ENCODE data around the gene EFCAB6.

EFCAB6 gene

GRCh38 chr22:43537019-43537585 is 275.0 kb downstream of the EFCAB6 start:
- FAIRE-seq (no peak), DNase-seq (ENCODE audit: insufficient read length, low spot score) (no peak)
- TF ChIP-seq POLR2AphosphoS5 (IDR thresholded peaks at IDR 0.05; ENCODE audit: low read depth, low read length) = no peak
- no peak for TF ChIP-seq TAF1 (IDR thresholded peaks at IDR 0.05; ENCODE audit: low read depth, low read length)
- TF ChIP-seq SPI1 (IDR thresholded peaks at IDR 0.05; ENCODE audit: low read depth, low read length) = no peak
- TF ChIP-seq PAX5 (IDR thresholded peaks at IDR 0.05; ENCODE audit: insufficient read depth, low read length, severe bottlenecking) = no peak
- TF ChIP-seq POLR2A (IDR thresholded peaks at IDR 0.05; ENCODE audit: low read depth, low read length) = no peak
- TF ChIP-seq POU2F2 (IDR thresholded peaks at IDR 0.05; ENCODE audit: low read depth, low read length) = no peak

DNA sequence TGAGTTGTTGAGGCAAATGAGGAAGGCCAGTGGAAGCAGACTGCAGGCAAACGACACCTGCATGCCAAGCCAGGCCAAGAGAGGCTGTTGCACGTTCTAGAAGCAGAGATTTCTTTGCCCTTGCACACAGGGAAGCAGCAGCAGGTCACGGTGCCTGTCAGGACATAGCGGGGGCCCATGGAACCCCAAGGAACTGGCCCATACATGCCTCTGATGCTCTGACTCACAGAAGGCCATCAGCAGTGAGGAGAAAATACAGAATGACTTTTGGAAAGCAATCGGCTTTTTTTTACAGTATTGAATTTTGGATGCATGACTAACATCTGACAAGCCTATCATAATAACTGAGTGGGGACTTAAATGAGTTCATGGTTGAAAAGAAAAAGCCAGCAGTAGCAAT is 276.4 kb downstream of the EFCAB6 start:
- FAIRE-seq (no peak), DNase-seq (ENCODE audit: insufficient read length, low spot score) (no peak)
- TF ChIP-seq TAF1 (IDR thresholded peaks at IDR 0.05; ENCODE audit: low read depth, low read length) (no peak), POLR2AphosphoS5 (IDR thresholded peaks at IDR 0.05; ENCODE audit: low read depth, low read length) (no peak), POU2F2 (IDR thresholded peaks at IDR 0.05; ENCODE audit: low read depth, low read length) (no peak), SPI1 (IDR thresholded peaks at IDR 0.05; ENCODE audit: low read depth, low read length) (no peak), POLR2A (IDR thresholded peaks at IDR 0.05; ENCODE audit: low read depth, low read length) (no peak), PAX5 (IDR thresholded peaks at IDR 0.05; ENCODE audit: insufficient read depth, low read length, severe bottlenecking) (no peak)

GRCh38 chr22:43535336-43535735 is 276.8 kb downstream of the EFCAB6 start:
- DNase-seq (ENCODE audit: insufficient read length, low spot score) = no peak
- no peak for TF ChIP-seq POU2F2 (IDR thresholded peaks at IDR 0.05; ENCODE audit: low read depth, low read length)
- TF ChIP-seq SPI1 (IDR thresholded peaks at IDR 0.05; ENCODE audit: low read depth, low read length) = no peak
- no peak for TF ChIP-seq TAF1 (IDR thresholded peaks at IDR 0.05; ENCODE audit: low read depth, low read length)
- no peak for TF ChIP-seq POLR2AphosphoS5 (IDR thresholded peaks at IDR 0.05; ENCODE audit: low read depth, low read length)
- TF ChIP-seq PAX5 (IDR thresholded peaks at IDR 0.05; ENCODE audit: insufficient read depth, low read length, severe bottlenecking) = no peak
- TF ChIP-seq POLR2A (IDR thresholded peaks at IDR 0.05; ENCODE audit: low read depth, low read length) = no peak
- FAIRE-seq = no peak

- DNase-seq (ENCODE audit: insufficient read length, low spot score) = no peak
- TF ChIP-seq SPI1 (IDR thresholded peaks at IDR 0.05; ENCODE audit: low read depth, low read length) (no peak), PAX5 (IDR thresholded peaks at IDR 0.05; ENCODE audit: insufficient read depth, low read length, severe bottlenecking) (no peak), POU2F2 (IDR thresholded peaks at IDR 0.05; ENCODE audit: low read depth, low read length) (no peak), TAF1 (IDR thresholded peaks at IDR 0.05; ENCODE audit: low read depth, low read length) (no peak), POLR2A (IDR thresholded peaks at IDR 0.05; ENCODE audit: low read depth, low read length) (no peak)
- no peak for FAIRE-seq
These were observed 277.2 kb downstream of the EFCAB6 start for GRCh38 chr22:43534916-43535315.

DNA sequence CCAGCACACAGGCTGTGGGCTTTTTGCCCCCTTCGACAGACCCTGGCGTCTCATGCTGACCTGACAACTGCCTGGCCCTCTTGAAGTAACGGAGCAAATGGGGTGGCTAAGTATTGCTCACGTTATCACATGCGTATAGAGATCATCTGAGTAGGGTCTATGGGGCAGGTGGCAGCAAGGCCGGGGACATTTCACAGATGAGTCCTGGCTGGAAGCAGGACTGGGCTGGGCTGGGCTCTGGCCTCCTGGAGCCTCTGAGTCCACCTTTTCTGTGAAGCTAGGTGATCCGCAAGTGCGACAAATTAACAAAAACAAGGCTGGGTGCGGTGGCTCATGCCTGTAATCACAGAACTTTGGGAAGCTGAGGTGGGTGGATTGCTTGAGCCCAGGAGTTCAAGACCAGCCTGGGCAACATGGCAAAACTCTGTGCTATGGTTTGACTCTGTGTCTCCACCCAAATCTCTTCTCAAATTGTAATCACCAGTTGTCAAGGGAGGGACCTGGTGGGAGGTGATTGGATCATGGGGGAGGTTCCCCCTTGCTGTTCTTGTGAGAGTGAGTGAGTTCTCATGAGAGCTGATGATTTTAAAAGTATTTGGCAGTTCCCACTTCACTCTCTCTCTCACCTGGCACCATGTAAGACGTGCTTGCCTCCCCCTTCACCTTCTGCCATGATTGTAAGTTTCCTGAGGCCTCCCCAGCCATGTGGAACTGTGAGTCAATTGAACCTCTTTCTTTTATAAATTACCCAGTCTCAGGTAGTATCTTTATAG is 278.3 kb downstream of the EFCAB6 start:
- TF ChIP-seq PAX5 (IDR thresholded peaks at IDR 0.05; ENCODE audit: insufficient read depth, low read length, severe bottlenecking) (no peak), TAF1 (IDR thresholded peaks at IDR 0.05; ENCODE audit: low read depth, low read length) (no peak), POLR2A (IDR thresholded peaks at IDR 0.05; ENCODE audit: low read depth, low read length) (no peak), SPI1 (IDR thresholded peaks at IDR 0.05; ENCODE audit: low read depth, low read length) (no peak), POU2F2 (IDR thresholded peaks at IDR 0.05; ENCODE audit: low read depth, low read length) (no peak), POLR2AphosphoS5 (IDR thresholded peaks at IDR 0.05; ENCODE audit: low read depth, low read length) (no peak)
- FAIRE-seq (no peak), DNase-seq (ENCODE audit: insufficient read length, low spot score) (no peak)

- DNase-seq (ENCODE audit: insufficient read length, low spot score) (no peak), FAIRE-seq (no peak)
- TF ChIP-seq TAF1 (IDR thresholded peaks at IDR 0.05; ENCODE audit: low read depth, low read length) (no peak), POU2F2 (IDR thresholded peaks at IDR 0.05; ENCODE audit: low read depth, low read length) (no peak), POLR2A (IDR thresholded peaks at IDR 0.05; ENCODE audit: low read depth, low read length) (no peak), PAX5 (IDR thresholded peaks at IDR 0.05; ENCODE audit: insufficient read depth, low read length, severe bottlenecking) (no peak)
These were observed 279.0 kb downstream of the EFCAB6 start for GRCh38 chr22:43533156-43533530.

DNA sequence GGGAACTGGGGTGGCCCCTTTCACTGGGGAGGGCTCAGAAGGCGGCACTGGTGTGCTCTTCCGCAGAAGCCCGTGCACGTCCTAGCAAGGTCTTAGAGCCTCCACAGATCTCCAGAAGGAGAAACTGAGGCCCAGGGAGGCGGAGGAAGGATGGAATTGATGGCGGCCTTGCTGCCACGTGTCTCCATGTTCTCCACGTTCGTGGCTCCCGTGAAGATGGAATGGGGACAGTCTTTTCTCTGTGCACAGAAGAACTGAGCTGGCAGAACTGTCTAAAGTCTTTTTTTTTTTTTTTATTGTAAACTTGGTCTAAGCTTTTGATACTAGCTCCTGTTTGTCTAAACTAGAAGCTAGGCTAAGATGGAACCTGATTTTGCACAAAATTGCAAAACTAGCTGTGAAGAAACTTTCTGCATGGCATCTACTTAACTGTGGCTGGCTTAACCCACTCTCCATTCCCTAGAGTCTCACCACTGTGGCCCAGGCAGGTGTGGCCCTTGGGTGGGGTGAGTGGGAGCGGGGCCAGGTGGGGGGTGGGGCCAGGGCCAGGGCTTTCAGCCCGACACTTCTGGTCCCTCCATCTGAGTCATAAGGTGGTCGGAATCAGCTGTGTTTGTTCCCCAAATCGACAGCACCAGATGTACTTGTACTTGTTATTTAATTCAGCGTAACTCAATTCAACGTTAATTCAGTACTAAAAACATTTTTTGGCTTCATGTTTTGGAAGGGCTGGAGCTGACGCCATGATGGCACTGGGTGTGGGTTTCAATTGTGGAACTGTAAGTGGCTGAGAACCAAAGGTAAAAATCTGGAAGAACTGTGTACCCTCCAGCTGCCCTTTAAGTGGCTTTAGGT is 279.6 kb downstream of the EFCAB6 start:
- DNase-seq (ENCODE audit: insufficient read length, low spot score) = no peak
- no peak for TF ChIP-seq PAX5 (IDR thresholded peaks at IDR 0.05; ENCODE audit: insufficient read depth, low read length, severe bottlenecking)
- TF ChIP-seq POU2F2 (IDR thresholded peaks at IDR 0.05; ENCODE audit: low read depth, low read length) = no peak
- TF ChIP-seq SPI1 (IDR thresholded peaks at IDR 0.05; ENCODE audit: low read depth, low read length) = no peak
- TF ChIP-seq POLR2A (IDR thresholded peaks at IDR 0.05; ENCODE audit: low read depth, low read length) = no peak
- no peak for TF ChIP-seq TAF1 (IDR thresholded peaks at IDR 0.05; ENCODE audit: low read depth, low read length)
- no peak for TF ChIP-seq POLR2AphosphoS5 (IDR thresholded peaks at IDR 0.05; ENCODE audit: low read depth, low read length)
- FAIRE-seq = no peak

GRCh38 chr22:43531651-43532050 is 280.5 kb downstream of the EFCAB6 start:
- DNase-seq (ENCODE audit: insufficient read length, low spot score) = no peak

More at GRCh38 chr22:43531651-43532050, 280.5 kb downstream of the EFCAB6 start:
- no peak for FAIRE-seq
- TF ChIP-seq POLR2A (IDR thresholded peaks at IDR 0.05; ENCODE audit: low read depth, low read length) = no peak
- TF ChIP-seq POU2F2 (IDR thresholded peaks at IDR 0.05; ENCODE audit: low read depth, low read length) = no peak
- TF ChIP-seq TAF1 (IDR thresholded peaks at IDR 0.05; ENCODE audit: low read depth, low read length) = no peak
- TF ChIP-seq PAX5 (IDR thresholded peaks at IDR 0.05; ENCODE audit: insufficient read depth, low read length, severe bottlenecking) = no peak
- no peak for TF ChIP-seq POLR2AphosphoS5 (IDR thresholded peaks at IDR 0.05; ENCODE audit: low read depth, low read length)
- TF ChIP-seq SPI1 (IDR thresholded peaks at IDR 0.05; ENCODE audit: low read depth, low read length) = no peak

All from GM12891 (cell line).